Gastroesophageal sphincter (tissue), 4 donors: ENCODE results near the gene VSIG8. TPM values are rescaled to one million over a fixed set of nuclear protein-coding genes. Genes with fewer than 3 reads are reported as not detected.
"Not testable (repeated sequence)": the region's sequence is repeated elsewhere in the genome, so short reads cannot be mapped to it uniquely, and the experiment has no call there.

Source experiments
- ATAC-seq: fragments of 150-250 bp; one replicate; pipeline ENCODE4 v1.9.1; 2016; ENCODE audit warnings: mild to moderate bottlenecking, moderate library complexity
- H3K27ac ChIP-seq, 4 donors: fragments of 200-600 bp; sonication (generic) in 3 of 4; 1 replicate in 3 of 4; 2 replicates in 1 of 4; pipeline ENCODE4 v1.5.1; 2016 to 2019
- H3K27me3 ChIP-seq: fragments of 200-600 bp; sonication (generic); one replicate; pipeline ENCODE4 v1.5.1; 2019
- H3K36me3 ChIP-seq, 2 donors: fragments of 200-600 bp; sonication (generic); one replicate each; pipeline ENCODE4 v1.5.1; 2019; ENCODE audit warnings: control low read depth in 1 of 2
- H3K4me1 ChIP-seq, 3 donors: fragments of 200-600 bp; sonication (generic); 1 replicate in 2 of 3; 2 replicates in 1 of 3; pipeline ENCODE4 v1.5.1; 2016 to 2019; ENCODE audit warnings: control low read depth in 2 of 3
- H3K4me3 ChIP-seq, 2 donors: fragments of 200-600 bp; sonication (generic); one replicate each; pipeline ENCODE4 v1.5.1; 2019; ENCODE audit warnings: mild to moderate bottlenecking in 1 of 2, moderate library complexity in 1 of 2
- H3K9me3 ChIP-seq, 3 donors: fragments of 200-600 bp; sonication (generic); one replicate each; pipeline ENCODE4 v1.5.1; 2017 to 2019; ENCODE audit warnings: control low read depth in 2 of 3
- EP300 ChIP-seq: sonication (generic); formaldehyde crosslinking; IDR thresholded peaks from one replicate; pipeline ENCODE4 v1.6.1; 2017; ENCODE audit warnings: antibody characterized with exemption, mild to moderate bottlenecking
- POLR2A ChIP-seq, 2 donors: fragments of 450-650 bp; IDR thresholded peaks; one replicate each; pipeline ENCODE4 v1.6.1; 2017; ENCODE audit warnings: antibody characterized with exemption in 2 of 2, mild to moderate bottlenecking in 2 of 2, moderate library complexity in 1 of 2
- POLR2AphosphoS5 ChIP-seq: sonication (generic); formaldehyde crosslinking; IDR thresholded peaks from one replicate; pipeline ENCODE4 v1.6.1; 2017; ENCODE audit warnings: antibody characterized with exemption
- WGBS, 2 donors: methylation state at CpG; one replicate each; pipeline ENCODE4 v1.1.5; 2018; ENCODE audit warnings: low coverage in 1 of 2; 5-methylcytosine and 5-hydroxymethylcytosine counted together
- total RNA-seq, 4 donors: library from RNA; depleted of rRNA; stranded (reverse); fragments of >200 nt; gene quantifications; one replicate each; pipeline ENCODE4 v1.1.0, GENCODE V29; 2016
- TF ChIP-seq, protein P1 (sequence below), 4 experiments: fragments of 200-600 bp in 2 of 4; fragments of 450-650 bp in 2 of 4; sonication (generic) in 1 of 4; IDR thresholded peaks; one replicate each; pipeline ENCODE4 v1.5.1; 2017 to 2019; ENCODE audit warnings: antibody characterized with exemption in 4 of 4, mild to moderate bottlenecking in 2 of 4, moderate library complexity in 2 of 4

The VSIG8 gene
- total RNA-seq, 4 donors from 2014 or later, result not detected

GRCh38 chr1:159902541-159902940 is 40.1 kb upstream of the VSIG8 start:
- no peak for TF ChIP-seq POLR2A (IDR thresholded peaks at IDR 0.05)
- TF ChIP-seq POLR2AphosphoS5, result no peak
- TF ChIP-seq, protein P1, sequence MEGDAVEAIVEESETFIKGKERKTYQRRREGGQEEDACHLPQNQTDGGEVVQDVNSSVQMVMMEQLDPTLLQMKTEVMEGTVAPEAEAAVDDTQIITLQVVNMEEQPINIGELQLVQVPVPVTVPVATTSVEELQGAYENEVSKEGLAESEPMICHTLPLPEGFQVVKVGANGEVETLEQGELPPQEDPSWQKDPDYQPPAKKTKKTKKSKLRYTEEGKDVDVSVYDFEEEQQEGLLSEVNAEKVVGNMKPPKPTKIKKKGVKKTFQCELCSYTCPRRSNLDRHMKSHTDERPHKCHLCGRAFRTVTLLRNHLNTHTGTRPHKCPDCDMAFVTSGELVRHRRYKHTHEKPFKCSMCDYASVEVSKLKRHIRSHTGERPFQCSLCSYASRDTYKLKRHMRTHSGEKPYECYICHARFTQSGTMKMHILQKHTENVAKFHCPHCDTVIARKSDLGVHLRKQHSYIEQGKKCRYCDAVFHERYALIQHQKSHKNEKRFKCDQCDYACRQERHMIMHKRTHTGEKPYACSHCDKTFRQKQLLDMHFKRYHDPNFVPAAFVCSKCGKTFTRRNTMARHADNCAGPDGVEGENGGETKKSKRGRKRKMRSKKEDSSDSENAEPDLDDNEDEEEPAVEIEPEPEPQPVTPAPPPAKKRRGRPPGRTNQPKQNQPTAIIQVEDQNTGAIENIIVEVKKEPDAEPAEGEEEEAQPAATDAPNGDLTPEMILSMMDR (IDR thresholded peaks at IDR 0.05), result no peak
- no peak for TF ChIP-seq EP300
- no peak overlapping the region for H3K27ac ChIP-seq

GRCh38 chr1:159900755-159901360 is 38.4 kb upstream of the VSIG8 start:
- peak overlapping the region in 1 of 4 donors; percentile 54 for H3K27ac ChIP-seq
- ATAC-seq, result no peak
- no peaks in the 10 kb centered on the region for H3K27me3 ChIP-seq
- no peaks in the 10 kb centered on the region for H3K9me3 ChIP-seq
- H3K4me3 ChIP-seq, result no peak overlapping the region
- no peaks in the 10 kb centered on the region for H3K36me3 ChIP-seq
- 83% methylated on average over 2 of the region's 2 CpGs; no CpG with 5 or more reads in 1 of the 2 donors for WGBS, 2 donors
- TF ChIP-seq POLR2A (IDR thresholded peaks at IDR 0.05), result no peak
- TF ChIP-seq POLR2AphosphoS5, result no peak
- no peak for TF ChIP-seq EP300
- TF ChIP-seq, protein P1 (IDR thresholded peaks at IDR 0.05), result no peak
- peaks cover 0 to 20% (median 10%) of the 10 kb centered on the region in 3 donors for H3K4me1 ChIP-seq

More at GRCh38 chr1:159902541-159902940, 40.1 kb upstream of the VSIG8 start:
- H3K4me3 ChIP-seq, result no peak overlapping the region
- H3K27me3 ChIP-seq, result no peaks in the 10 kb centered on the region
- H3K36me3 ChIP-seq, result no peaks in the 10 kb centered on the region
- ATAC-seq, result no peak
- no peaks in the 10 kb centered on the region for H3K9me3 ChIP-seq
- 69 to 90% methylated on average over 3 of the region's 3 CpGs for WGBS, 2 donors
- peaks cover 0 to 20% (median 10%) of the 10 kb centered on the region in 3 donors for H3K4me1 ChIP-seq

DNA sequence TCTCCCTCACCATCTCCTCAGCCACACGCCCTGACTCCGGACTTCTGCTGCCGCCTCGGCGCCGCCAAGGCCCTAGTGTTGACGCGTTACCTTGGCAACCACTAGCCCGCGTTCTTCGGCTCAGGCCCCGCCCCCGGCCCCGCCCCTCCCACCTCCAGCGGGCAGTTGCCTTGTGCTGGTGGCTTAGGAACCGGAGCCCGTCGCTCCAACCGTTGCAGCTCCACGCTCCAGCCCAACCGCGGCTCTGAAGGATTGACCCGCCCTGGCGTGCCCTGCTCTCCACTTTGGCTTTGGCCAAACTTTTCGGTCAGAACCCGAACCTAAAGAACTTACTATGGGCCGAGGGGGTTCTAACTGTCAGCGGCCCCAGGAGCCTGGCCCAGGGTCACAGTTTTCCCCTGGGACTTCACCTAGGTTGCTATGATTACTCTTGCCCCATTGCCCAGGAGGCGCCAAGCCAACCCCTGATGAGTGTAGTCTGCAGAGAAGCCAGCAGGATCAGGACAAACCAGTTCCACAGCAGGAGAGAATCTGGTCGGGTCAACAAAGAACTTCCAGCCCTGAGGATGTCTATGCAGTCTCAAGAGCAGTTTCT is 37.7 kb upstream of the VSIG8 start, which contains the start of gene CFAP45:
Gene CFAP45, minus strand, starts transcription at position 80 of the 595 bp plus-strand sequence. Its CDS starts 67 bp downstream, at position 13.
- peak; percentile 88 for ATAC-seq
- Histone ChIP-seq H3K4me3 (peak within 1 kb of the TSS in 1 of 2 donors; percentile 20), H3K4me1 (peaks cover 0 to 20% (median 10%) of the 10 kb centered on the region in 3 donors), H3K27ac (peak within 1 kb of the TSS in 3 of 4 donors; percentile 40 to 60 (median 54)), H3K9me3 (no peaks in the 10 kb centered on the region), H3K36me3 (no peaks in the 10 kb centered on the region), H3K27me3 (no peaks in the 10 kb centered on the region)
- WGBS, 2 donors, result 30 to 57% methylated on average over 1 to 4 of the region's 30 CpGs
- TF ChIP-seq POLR2A (IDR thresholded peaks at IDR 0.05), result no peak
- TF ChIP-seq, protein P1 (IDR thresholded peaks at IDR 0.05), result no peak
- TF ChIP-seq EP300, result no peak
- TF ChIP-seq POLR2AphosphoS5, result no peak

DNA sequence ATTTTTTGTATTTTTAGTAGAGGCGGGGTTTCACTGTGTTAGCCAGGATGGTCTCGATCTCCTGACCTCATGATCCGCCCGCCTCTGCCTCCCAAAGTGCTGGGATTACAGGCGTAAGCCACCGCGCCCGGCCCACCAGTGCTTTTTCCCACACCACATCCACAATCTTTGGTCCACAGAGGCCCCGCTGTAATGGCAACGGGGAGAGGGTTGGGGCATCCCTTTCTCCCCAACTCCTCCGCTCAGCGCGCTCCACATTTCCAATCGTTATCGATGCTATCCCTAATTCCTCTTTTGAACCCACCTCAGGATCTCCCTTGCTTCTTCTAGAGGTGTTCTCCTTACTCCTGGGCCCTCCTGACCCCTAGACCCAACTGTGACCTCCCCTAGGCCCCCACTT is 37.2 kb upstream of the VSIG8 start:
- 80 to 87% methylated on average over 8 to 11 of the region's 15 CpGs for WGBS, 2 donors
- H3K36me3 ChIP-seq, ATAC-seq, H3K9me3 ChIP-seq, H3K27me3 ChIP-seq: not testable (repeated sequence)
- Histone ChIP-seq H3K27ac (peak overlapping the region in 3 of 4 donors; percentile 40 to 60 (median 54)), H3K4me1 (peaks cover 0 to 20% (median 10%) of the 10 kb centered on the region in 3 donors), H3K4me3 (peak overlapping the region in 1 of 2 donors; percentile 20)

DNA sequence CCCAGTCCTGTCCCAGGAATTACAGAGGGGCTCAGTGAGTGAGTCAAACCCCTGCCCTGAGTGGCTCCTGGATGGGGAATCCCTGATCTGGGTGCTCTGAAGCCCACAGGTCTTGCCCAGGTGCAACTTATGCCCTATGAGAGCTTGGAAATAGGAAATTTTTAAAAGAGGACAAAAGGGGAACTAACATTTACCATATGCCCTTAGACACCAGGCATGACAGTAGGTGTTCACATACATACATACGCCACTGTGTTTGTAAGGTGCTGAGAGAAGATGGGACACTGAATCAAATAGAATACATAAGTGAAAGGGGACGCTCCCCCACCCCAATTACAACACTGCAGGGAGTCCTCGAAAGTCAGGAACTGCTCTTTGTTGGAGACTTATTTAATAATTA is 36.1 kb upstream of the VSIG8 start:
- H3K27ac ChIP-seq, result no peak overlapping the region
- WGBS, 2 donors, result 91 to 93% methylated on average over 2 to 3 of the region's 3 CpGs
- ATAC-seq, result no peak
- H3K9me3 ChIP-seq, result no peaks in the 10 kb centered on the region
- H3K4me1 ChIP-seq, result peaks cover 0 to 20% (median 10%) of the 10 kb centered on the region in 3 donors
- no peak overlapping the region for H3K4me3 ChIP-seq
- H3K36me3 ChIP-seq, result no peaks in the 10 kb centered on the region
- H3K27me3 ChIP-seq, result no peaks in the 10 kb centered on the region
- TF ChIP-seq EP300, result no peak
- TF ChIP-seq POLR2AphosphoS5, result no peak
- TF ChIP-seq POLR2A (IDR thresholded peaks at IDR 0.05), result no peak
- TF ChIP-seq, protein P1 (IDR thresholded peaks at IDR 0.05), result no peak
